Measurements from ENCODE around the gene POPDC2. TPM values are rescaled to one million over a fixed set of nuclear protein-coding genes. Genes with fewer than 3 reads are reported as not detected.

Gene POPDC2
- total RNA-seq, 2 donors from 2014 or later = 13.3 to 35.2 TPM

DNA sequence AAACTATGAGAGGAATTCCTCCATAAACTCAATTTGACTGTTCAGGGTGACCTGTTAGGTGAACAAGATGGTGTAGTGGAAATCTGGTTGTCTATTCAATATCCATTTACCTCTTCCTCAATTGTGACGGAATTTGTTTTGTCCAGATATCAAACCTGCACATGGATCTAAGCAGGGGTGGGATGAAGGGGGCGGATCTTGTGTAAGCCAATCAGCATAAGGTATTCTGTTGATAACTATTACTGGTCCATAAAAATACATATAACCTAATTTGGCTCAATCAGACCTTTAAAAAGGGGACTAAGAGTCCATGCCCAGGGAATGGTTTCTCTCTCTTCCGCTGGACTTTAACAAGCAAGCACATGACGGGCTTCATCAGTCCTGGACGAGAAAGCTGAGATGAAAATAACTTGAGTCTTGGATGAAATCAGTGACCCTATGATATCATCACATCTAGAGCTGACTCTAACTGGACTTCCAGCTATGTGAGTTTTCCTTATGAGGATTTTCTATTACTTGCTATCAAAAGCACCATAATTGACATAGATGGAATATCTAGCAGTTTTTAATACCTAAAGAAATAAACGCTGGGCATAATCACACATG is 5.7 kb upstream of the POPDC2 start:
- Histone ChIP-seq H3K4me1 (ENCODE audit: control insufficient read depth in 1 of 2, low read depth in 2 of 2) (peaks cover 13 to 44% of the 10 kb centered on the region in 2 donors), H3K9me3 (no peaks in the 10 kb centered on the region), H3K27me3 (replicated peaks; ENCODE audit: insufficient read depth) (no peaks in the 10 kb centered on the region), H3K36me3 (no peaks in the 10 kb centered on the region), H3K27ac (peak overlapping the region; percentile 10 to 45), H3K4me3 (no peak overlapping the region)
- TF ChIP-seq, protein P1, sequence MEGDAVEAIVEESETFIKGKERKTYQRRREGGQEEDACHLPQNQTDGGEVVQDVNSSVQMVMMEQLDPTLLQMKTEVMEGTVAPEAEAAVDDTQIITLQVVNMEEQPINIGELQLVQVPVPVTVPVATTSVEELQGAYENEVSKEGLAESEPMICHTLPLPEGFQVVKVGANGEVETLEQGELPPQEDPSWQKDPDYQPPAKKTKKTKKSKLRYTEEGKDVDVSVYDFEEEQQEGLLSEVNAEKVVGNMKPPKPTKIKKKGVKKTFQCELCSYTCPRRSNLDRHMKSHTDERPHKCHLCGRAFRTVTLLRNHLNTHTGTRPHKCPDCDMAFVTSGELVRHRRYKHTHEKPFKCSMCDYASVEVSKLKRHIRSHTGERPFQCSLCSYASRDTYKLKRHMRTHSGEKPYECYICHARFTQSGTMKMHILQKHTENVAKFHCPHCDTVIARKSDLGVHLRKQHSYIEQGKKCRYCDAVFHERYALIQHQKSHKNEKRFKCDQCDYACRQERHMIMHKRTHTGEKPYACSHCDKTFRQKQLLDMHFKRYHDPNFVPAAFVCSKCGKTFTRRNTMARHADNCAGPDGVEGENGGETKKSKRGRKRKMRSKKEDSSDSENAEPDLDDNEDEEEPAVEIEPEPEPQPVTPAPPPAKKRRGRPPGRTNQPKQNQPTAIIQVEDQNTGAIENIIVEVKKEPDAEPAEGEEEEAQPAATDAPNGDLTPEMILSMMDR (IDR thresholded peaks at IDR 0.05) = no peak
- DNase-seq (ENCODE audit: low spot score) (no peak), ATAC-seq (ENCODE audit: insufficient number of reproducible peaks, low FRiP score, low read depth) (peak; percentile 65)

DNA sequence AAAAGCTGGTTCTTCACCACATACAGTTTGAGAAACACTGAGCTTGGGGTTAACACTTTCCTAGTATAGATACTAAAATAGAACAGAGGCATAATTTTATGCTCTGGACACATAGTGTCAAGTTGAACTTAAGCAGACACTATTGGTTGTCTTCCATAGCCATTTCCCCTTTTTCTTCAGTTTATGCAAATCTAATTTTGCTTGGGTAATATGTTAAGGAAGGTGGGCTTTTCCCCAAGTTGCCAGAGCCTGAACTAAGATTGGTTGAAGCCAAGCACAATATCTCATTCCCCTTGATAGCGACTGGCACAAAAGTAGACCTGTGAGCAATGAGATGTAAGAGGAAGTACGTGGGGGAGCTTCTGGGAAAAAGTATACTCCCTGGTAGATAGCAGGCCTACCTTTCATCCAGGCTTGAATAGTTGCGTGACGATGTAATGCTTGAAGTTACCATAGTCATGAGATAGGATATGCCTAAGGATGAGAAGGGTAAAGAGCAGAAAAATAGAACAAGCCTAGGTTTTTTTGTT is 4.5 kb upstream of the POPDC2 start:
- ATAC-seq (ENCODE audit: insufficient number of reproducible peaks, low FRiP score, low read depth) (no peak), DNase-seq (ENCODE audit: low spot score) (no peak)
- Histone ChIP-seq H3K4me3 (no peak overlapping the region), H3K4me1 (ENCODE audit: control insufficient read depth in 1 of 2, low read depth in 2 of 2) (peaks cover 19 to 49% of the 10 kb centered on the region in 2 donors), H3K27ac (peak overlapping the region; percentile 10 to 45), H3K9me3 (no peaks in the 10 kb centered on the region), H3K36me3 (no peaks in the 10 kb centered on the region), H3K27me3 (replicated peaks; ENCODE audit: insufficient read depth) (no peaks in the 10 kb centered on the region)
- TF ChIP-seq, protein P1 (IDR thresholded peaks at IDR 0.05) = no peak

DNA sequence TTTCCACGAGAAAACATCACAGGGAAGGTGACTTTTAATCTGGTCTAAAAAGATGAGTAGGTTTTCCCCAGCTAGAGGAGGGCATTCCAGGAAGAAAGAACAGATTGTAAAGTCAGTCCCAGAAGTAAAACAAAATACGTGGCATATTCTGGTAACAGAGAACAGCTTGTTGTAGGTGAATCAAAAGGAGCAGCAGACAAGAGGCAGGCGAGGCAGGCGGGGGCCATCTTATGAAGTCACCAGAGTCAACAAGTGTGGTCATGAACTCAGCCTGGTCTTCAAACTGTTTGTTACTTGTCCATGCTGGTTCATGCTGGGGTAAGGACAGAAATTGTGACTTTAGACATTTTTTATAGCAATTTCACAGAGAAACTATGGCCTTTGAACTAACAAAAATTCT is 4.0 kb upstream of the POPDC2 start:
- H3K9me3 ChIP-seq = no peaks in the 10 kb centered on the region
- TF ChIP-seq, protein P1 (IDR thresholded peaks at IDR 0.05) = no peak
- H3K36me3 ChIP-seq = no peaks in the 10 kb centered on the region
- ATAC-seq (ENCODE audit: insufficient number of reproducible peaks, low FRiP score, low read depth) (no peak), DNase-seq (ENCODE audit: low spot score) (no peak)
- no peak overlapping the region for H3K4me3 ChIP-seq
- H3K27ac ChIP-seq = peak overlapping the region in 1 of 2 donors; percentile 24
- no peaks in the 10 kb centered on the region for H3K27me3 ChIP-seq (replicated peaks; ENCODE audit: insufficient read depth)
- peaks cover 17 to 50% of the 10 kb centered on the region in 2 donors for H3K4me1 ChIP-seq (ENCODE audit: control insufficient read depth in 1 of 2, low read depth in 2 of 2)

DNA sequence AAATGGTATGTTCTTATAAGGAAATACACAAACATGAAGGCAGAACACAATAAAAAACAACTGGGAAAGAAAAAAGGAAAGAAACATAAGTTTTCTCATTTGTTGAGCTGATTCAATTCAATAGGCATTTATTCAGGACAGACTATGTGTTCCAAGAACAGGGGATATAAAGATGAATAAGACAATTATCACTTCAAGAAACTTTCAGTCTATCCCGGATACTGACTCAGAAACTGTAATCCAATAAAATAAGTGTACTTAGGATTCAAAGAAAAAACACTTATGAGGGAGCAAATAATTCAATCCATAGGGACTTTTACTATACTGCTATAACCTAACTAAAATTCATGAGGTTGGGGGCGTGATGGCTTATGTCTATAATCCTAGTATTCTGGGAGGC is 3.5 kb upstream of the POPDC2 start:
- Histone ChIP-seq H3K9me3 (no peaks in the 10 kb centered on the region), H3K4me1 (ENCODE audit: control insufficient read depth in 1 of 2, low read depth in 2 of 2) (peaks cover 15 to 55% of the 10 kb centered on the region in 2 donors), H3K27me3 (replicated peaks; ENCODE audit: insufficient read depth) (no peaks in the 10 kb centered on the region), H3K36me3 (no peaks in the 10 kb centered on the region), H3K27ac (peak overlapping the region in 1 of 2 donors; percentile 49), H3K4me3 (no peak overlapping the region)
- DNase-seq (ENCODE audit: low spot score) (no peak), ATAC-seq (ENCODE audit: insufficient number of reproducible peaks, low FRiP score, low read depth) (no peak)
- TF ChIP-seq, protein P1 (IDR thresholded peaks at IDR 0.05) = no peak

DNA sequence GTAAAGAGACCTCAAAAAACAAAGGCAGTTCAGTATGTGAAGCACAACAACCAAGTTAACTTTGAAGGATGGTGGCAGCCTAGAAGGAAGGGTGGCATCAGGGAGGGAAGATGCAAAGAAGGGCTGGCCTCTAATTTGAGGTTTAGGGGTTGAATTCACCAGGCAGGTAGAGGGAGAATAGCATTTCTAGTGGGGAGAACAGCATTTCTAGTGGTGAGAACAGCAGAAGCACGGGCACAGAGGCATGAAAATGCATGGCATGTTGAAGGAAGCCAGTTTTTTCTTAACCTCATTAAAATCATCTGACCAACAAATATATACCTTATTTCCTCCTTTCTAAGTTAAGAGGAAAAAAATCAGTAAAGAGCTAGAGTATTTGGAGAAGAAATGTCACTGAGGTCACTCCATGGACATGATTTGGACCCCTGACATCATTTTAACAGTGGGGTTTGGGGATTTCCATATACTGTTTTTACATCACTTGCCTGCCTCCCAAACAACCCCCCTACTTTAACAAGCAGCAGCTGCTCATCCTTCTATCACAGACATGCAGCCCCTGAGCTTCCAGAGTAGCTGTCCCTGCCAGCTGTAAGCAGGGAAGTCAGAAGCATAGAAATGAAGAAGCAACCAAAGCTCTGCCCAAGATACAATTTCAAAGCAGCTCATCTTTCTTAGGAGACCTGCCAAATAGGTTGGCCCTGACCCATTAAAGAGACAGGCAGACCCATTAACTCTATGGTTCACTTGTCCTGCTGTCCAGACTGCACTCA is 2.4 kb upstream of the POPDC2 start:
- no peaks in the 10 kb centered on the region for H3K36me3 ChIP-seq
- H3K4me3 ChIP-seq = no peak overlapping the region
- H3K4me1 ChIP-seq (ENCODE audit: control insufficient read depth in 1 of 2, low read depth in 2 of 2) = peaks cover 15 to 66% of the 10 kb centered on the region in 2 donors
- peak overlapping the region; percentile 37 to 49 for H3K27ac ChIP-seq
- ATAC-seq (ENCODE audit: insufficient number of reproducible peaks, low FRiP score, low read depth) = no peak
- no peaks in the 10 kb centered on the region for H3K9me3 ChIP-seq
- TF ChIP-seq, protein P1 (IDR thresholded peaks at IDR 0.05) = no peak
- no peaks in the 10 kb centered on the region for H3K27me3 ChIP-seq (replicated peaks; ENCODE audit: insufficient read depth)
- no peak for DNase-seq (ENCODE audit: low spot score)

Data from thoracic aorta (tissue), 2 donors.